ENCODE results near the gene SLC24A3.
A peak's percentile ranks its signal among the peaks of the same experiment; 100 is the strongest.

SLC24A3 gene

DNA sequence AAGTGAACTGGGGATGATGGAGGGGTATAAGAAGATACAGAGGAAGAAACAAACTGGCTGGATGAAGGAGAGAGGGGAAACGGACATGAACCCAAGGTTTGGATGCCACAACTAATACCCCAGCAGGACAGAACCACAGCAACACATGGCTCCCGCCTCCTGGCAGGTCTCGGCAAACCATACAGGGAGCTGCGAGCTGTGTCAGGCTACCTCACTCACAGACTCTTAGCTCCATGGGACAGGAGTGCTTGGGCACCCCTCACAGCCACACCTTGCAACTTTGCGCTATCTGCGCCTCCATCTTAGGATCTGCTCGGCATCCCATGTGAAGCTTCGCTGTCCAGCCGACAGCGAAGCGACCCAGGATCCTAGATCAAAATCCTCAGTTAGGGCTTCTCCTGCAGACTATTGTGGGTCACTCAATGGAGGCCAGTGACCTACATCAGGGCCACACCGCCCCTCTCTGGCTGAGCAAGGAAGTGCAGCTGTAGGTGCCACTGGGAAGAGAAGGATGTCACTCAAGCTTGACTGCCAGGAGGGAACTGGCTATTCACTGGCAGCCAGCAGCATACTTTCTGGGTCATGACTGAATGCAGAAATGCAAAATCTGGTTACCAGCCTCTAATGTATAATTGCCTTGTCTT is 371.2 kb downstream of the SLC24A3 start:
- no peak for TF ChIP-seq EZH2phosphoT487 (IDR thresholded peaks at IDR 0.05; ENCODE audit: borderline replicate concordance, low read length)
- TF ChIP-seq, protein P1, sequence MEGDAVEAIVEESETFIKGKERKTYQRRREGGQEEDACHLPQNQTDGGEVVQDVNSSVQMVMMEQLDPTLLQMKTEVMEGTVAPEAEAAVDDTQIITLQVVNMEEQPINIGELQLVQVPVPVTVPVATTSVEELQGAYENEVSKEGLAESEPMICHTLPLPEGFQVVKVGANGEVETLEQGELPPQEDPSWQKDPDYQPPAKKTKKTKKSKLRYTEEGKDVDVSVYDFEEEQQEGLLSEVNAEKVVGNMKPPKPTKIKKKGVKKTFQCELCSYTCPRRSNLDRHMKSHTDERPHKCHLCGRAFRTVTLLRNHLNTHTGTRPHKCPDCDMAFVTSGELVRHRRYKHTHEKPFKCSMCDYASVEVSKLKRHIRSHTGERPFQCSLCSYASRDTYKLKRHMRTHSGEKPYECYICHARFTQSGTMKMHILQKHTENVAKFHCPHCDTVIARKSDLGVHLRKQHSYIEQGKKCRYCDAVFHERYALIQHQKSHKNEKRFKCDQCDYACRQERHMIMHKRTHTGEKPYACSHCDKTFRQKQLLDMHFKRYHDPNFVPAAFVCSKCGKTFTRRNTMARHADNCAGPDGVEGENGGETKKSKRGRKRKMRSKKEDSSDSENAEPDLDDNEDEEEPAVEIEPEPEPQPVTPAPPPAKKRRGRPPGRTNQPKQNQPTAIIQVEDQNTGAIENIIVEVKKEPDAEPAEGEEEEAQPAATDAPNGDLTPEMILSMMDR (IDR thresholded peaks at IDR 0.05; ENCODE audit: low read depth, low read length, poor library complexity, severe bottlenecking), result peak; percentile 84
- H3K9me3 ChIP-seq (ENCODE audit: control insufficient read depth, insufficient read depth, low read length), result no peaks in the 10 kb centered on the region
- H3K4me1 ChIP-seq (ENCODE audit: control insufficient read depth, low read length), result no peaks in the 10 kb centered on the region
- H3K4me2 ChIP-seq (ENCODE audit: low read length), result no peak overlapping the region
- H3F3A ChIP-seq (ENCODE audit: control insufficient read depth, insufficient read depth), result no peaks in the 10 kb centered on the region
- no peak overlapping the region for H3K27ac ChIP-seq (ENCODE audit: low read depth, low read length)
- H3K27me3 ChIP-seq (ENCODE audit: control insufficient read depth, low read length), result no peaks in the 10 kb centered on the region
- no peaks in the 10 kb centered on the region for H3K79me2 ChIP-seq (ENCODE audit: control insufficient read depth, low read length)
- no peaks in the 10 kb centered on the region for H4K20me1 ChIP-seq (ENCODE audit: control insufficient read depth, insufficient read depth, low read depth, low read length)
- H3K4me3 ChIP-seq (ENCODE audit: low read length), result no peak overlapping the region
- H3K9me2 ChIP-seq (replicated peaks; ENCODE audit: control insufficient read depth, low read length), result no peaks in the 10 kb centered on the region
- H3K36me3 ChIP-seq (ENCODE audit: control insufficient read depth, low read length), result no peaks in the 10 kb centered on the region

DNA sequence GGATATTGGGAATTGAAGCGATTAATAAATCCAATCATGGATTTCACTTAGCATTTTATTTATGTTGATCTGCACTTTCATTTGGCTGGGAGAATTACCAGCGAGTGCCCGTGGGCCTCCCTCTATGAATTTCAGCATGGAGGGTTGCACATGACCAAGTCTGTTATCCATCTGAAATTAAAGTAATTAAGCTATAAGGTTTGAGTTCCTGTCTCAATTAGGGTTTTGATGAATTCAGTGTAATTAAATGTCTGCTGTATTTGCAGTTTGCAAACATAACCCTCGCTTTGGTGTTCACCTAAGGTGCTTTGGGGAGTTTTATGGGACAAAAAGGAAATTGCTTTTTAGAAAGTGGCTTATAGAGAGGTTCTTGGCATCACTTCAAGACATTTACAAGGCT is 375.8 kb downstream of the SLC24A3 start:
- H3K4me3 ChIP-seq (ENCODE audit: low read length), result no peak overlapping the region
- H3K4me1 ChIP-seq (ENCODE audit: control insufficient read depth, low read length), result no peaks in the 10 kb centered on the region
- TF ChIP-seq, protein P1 (IDR thresholded peaks at IDR 0.05; ENCODE audit: low read depth, low read length, poor library complexity, severe bottlenecking), result no peak
- no peak for TF ChIP-seq EZH2phosphoT487 (IDR thresholded peaks at IDR 0.05; ENCODE audit: borderline replicate concordance, low read length)
- H4K20me1 ChIP-seq (ENCODE audit: control insufficient read depth, insufficient read depth, low read depth, low read length), result no peaks in the 10 kb centered on the region
- H3K9me2 ChIP-seq (replicated peaks; ENCODE audit: control insufficient read depth, low read length), result no peaks in the 10 kb centered on the region
- H3K9me3 ChIP-seq (ENCODE audit: control insufficient read depth, insufficient read depth, low read length), result no peaks in the 10 kb centered on the region
- H3K27ac ChIP-seq (ENCODE audit: low read depth, low read length), result no peak overlapping the region
- no peaks in the 10 kb centered on the region for H3F3A ChIP-seq (ENCODE audit: control insufficient read depth, insufficient read depth)
- H3K27me3 ChIP-seq (ENCODE audit: control insufficient read depth, low read length), result no peaks in the 10 kb centered on the region
- H3K4me2 ChIP-seq (ENCODE audit: low read length), result no peak overlapping the region
- no peaks in the 10 kb centered on the region for H3K79me2 ChIP-seq (ENCODE audit: control insufficient read depth, low read length)
- H3K36me3 ChIP-seq (ENCODE audit: control insufficient read depth, low read length), result no peaks in the 10 kb centered on the region

DNA sequence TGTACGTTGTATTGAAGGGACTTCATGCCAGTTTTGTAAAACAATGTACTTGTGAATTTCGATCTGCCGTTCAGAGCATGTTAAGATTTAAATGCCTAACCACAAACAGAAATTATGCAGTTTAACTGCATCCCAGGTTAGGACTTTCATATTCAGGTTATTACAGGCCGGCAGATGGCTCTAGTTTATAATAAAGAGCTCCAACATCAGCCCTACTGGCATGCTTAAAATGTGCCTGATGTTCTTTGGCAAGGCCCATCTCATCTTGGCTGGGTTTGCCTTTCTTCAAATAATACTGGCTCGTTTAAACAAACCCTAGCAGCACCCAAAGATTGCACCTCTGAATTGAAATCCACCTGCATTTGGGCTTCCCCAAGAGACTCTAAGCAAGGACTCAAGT is 376.3 kb downstream of the SLC24A3 start:
- H3K9me3 ChIP-seq (ENCODE audit: control insufficient read depth, insufficient read depth, low read length), result no peaks in the 10 kb centered on the region
- H3K36me3 ChIP-seq (ENCODE audit: control insufficient read depth, low read length), result no peaks in the 10 kb centered on the region
- TF ChIP-seq EZH2phosphoT487 (IDR thresholded peaks at IDR 0.05; ENCODE audit: borderline replicate concordance, low read length), result no peak
- TF ChIP-seq, protein P1 (IDR thresholded peaks at IDR 0.05; ENCODE audit: low read depth, low read length, poor library complexity, severe bottlenecking), result no peak
- H3K27ac ChIP-seq (ENCODE audit: low read depth, low read length), result no peak overlapping the region
- no peaks in the 10 kb centered on the region for H3K79me2 ChIP-seq (ENCODE audit: control insufficient read depth, low read length)
- H3F3A ChIP-seq (ENCODE audit: control insufficient read depth, insufficient read depth), result no peaks in the 10 kb centered on the region
- no peaks in the 10 kb centered on the region for H3K27me3 ChIP-seq (ENCODE audit: control insufficient read depth, low read length)
- H3K4me1 ChIP-seq (ENCODE audit: control insufficient read depth, low read length), result no peaks in the 10 kb centered on the region
- H3K4me3 ChIP-seq (ENCODE audit: low read length), result no peak overlapping the region
- no peak overlapping the region for H3K4me2 ChIP-seq (ENCODE audit: low read length)
- H4K20me1 ChIP-seq (ENCODE audit: control insufficient read depth, insufficient read depth, low read depth, low read length), result no peaks in the 10 kb centered on the region
- H3K9me2 ChIP-seq (replicated peaks; ENCODE audit: control insufficient read depth, low read length), result no peaks in the 10 kb centered on the region

All from DOHH2 (cell line).